C4-2B (cell line): ENCODE data around the gene WDR62.

Source experiments
- CTCF ChIP-seq: fragments of 450-650 bp; conservative IDR thresholded peaks from 2 replicates; pipeline ENCODE4 v1.5.1; 2017; ENCODE audit warnings: mild to moderate bottlenecking
- ZFX ChIP-seq: fragments of 450-650 bp; IDR thresholded peaks from 2 replicates; pipeline ENCODE4 v1.6.1; 2017

- TF ChIP-seq CTCF (no peak), ZFX (no peak)
Observed at GRCh38 chr19:36061367-36061766, 6.7 kb downstream of the WDR62 start.
